ENCODE results near the gene TANGO6. TPM values are rescaled to one million over a fixed set of nuclear protein-coding genes. Genes with fewer than 3 reads are reported as not detected.
A peak's percentile ranks its signal among the peaks of the same experiment; 100 is the strongest.

The TANGO6 gene
- total RNA-seq, 4 donors from 2014 or later: 16.7 to 24.4 (median 20.2) TPM

- no peak overlapping the region for H3K27ac ChIP-seq
- intact Hi-C loops (cut with DNase I): no loop called here
- H3K4me1 ChIP-seq: peaks cover 4 to 15% of the 10 kb centered on the region in 2 donors
- TF ChIP-seq POLR2A (IDR thresholded peaks at IDR 0.05): no peak
- TF ChIP-seq CTCF (IDR thresholded peaks at IDR 0.05): no peak
- no peak for DNase-seq
- 87 to 92% methylated on average over 4 of the region's 4 CpGs for WGBS, 2 donors
- H3K36me3 ChIP-seq: no peaks in the 10 kb centered on the region
- H3K4me3 ChIP-seq (replicated peaks in 1 of 3): no peak overlapping the region
- H3K9me3 ChIP-seq: no peaks in the 10 kb centered on the region
- no peaks in the 10 kb centered on the region for H3K27me3 ChIP-seq
Measured at GRCh38 chr16:68898026-68898425, 54.7 kb downstream of the TANGO6 start.

- Histone ChIP-seq H3K27ac (no peak overlapping the region), H3K36me3 (no peaks in the 10 kb centered on the region), H3K4me3 (replicated peaks in 1 of 3) (no peak overlapping the region), H3K9me3 (no peaks in the 10 kb centered on the region), H3K27me3 (no peaks in the 10 kb centered on the region), H3K4me1 (peaks cover 4 to 15% of the 10 kb centered on the region in 2 donors)
- no peak for DNase-seq
- WGBS, 2 donors: 84 to 85% methylated on average over 4 of the region's 4 CpGs
- TF ChIP-seq CTCF (IDR thresholded peaks at IDR 0.05) (no peak), POLR2A (IDR thresholded peaks at IDR 0.05) (no peak)
- intact Hi-C loops (cut with DNase I): loop anchor here (5.0 kb wide), 2 partner anchors 207 to 222 kb away; partner anchors contain the start of gene HAS3
Measured at GRCh38 chr16:68900009-68900408, 56.7 kb downstream of the TANGO6 start.

GRCh38 chr16:68902003-68902968, 59.0 kb downstream of the TANGO6 start:
- Histone ChIP-seq H3K36me3 (no peaks in the 10 kb centered on the region), H3K9me3 (no peaks in the 10 kb centered on the region), H3K27me3 (no peaks in the 10 kb centered on the region), H3K27ac (peak overlapping the region; percentile 18 to 62 (median 54)), H3K4me1 (peaks cover 4 to 15% of the 10 kb centered on the region in 2 donors), H3K4me3 (replicated peaks in 1 of 3) (no peak overlapping the region)
- 12 to 25% methylated on average over 5 of the region's 5 CpGs for WGBS, 2 donors
- DNase-seq: peak; percentile 62 to 69
- intact Hi-C loops (cut with DNase I): loop anchor here (5.0 kb wide), 2 partner anchors 205 to 220 kb away; partner anchors contain the start of gene HAS3
- no peak for TF ChIP-seq POLR2A (IDR thresholded peaks at IDR 0.05)
- peak; percentile 19 to 91 (median 79) for TF ChIP-seq CTCF (IDR thresholded peaks at IDR 0.05)

- no peaks in the 10 kb centered on the region for H3K27me3 ChIP-seq
Measured at GRCh38 chr16:68902969-68903345, 59.6 kb downstream of the TANGO6 start.

More at GRCh38 chr16:68902969-68903345, 59.6 kb downstream of the TANGO6 start:
- no peak for TF ChIP-seq CTCF (IDR thresholded peaks at IDR 0.05)
- TF ChIP-seq POLR2A (IDR thresholded peaks at IDR 0.05): no peak
- peaks cover 4 to 15% of the 10 kb centered on the region in 2 donors for H3K4me1 ChIP-seq
- no peak overlapping the region for H3K4me3 ChIP-seq (replicated peaks in 1 of 3)
- WGBS, 2 donors: 75 to 81% methylated on average over 2 of the region's 2 CpGs
- H3K36me3 ChIP-seq: no peaks in the 10 kb centered on the region
- H3K27ac ChIP-seq: peak overlapping the region; percentile 18 to 62 (median 54)
- DNase-seq: no peak
- intact Hi-C loops (cut with DNase I): loop anchor here (5.0 kb wide), 2 partner anchors 204 to 219 kb away; partner anchors contain the start of gene HAS3
- H3K9me3 ChIP-seq: no peaks in the 10 kb centered on the region
